ENCODE results near the gene LSM4. TPM values are rescaled to one million over a fixed set of nuclear protein-coding genes. Genes with fewer than 3 reads are reported as not detected.

Gene LSM4
- polyA plus RNA-seq, 1 experiment: 94.7 TPM

DNA sequence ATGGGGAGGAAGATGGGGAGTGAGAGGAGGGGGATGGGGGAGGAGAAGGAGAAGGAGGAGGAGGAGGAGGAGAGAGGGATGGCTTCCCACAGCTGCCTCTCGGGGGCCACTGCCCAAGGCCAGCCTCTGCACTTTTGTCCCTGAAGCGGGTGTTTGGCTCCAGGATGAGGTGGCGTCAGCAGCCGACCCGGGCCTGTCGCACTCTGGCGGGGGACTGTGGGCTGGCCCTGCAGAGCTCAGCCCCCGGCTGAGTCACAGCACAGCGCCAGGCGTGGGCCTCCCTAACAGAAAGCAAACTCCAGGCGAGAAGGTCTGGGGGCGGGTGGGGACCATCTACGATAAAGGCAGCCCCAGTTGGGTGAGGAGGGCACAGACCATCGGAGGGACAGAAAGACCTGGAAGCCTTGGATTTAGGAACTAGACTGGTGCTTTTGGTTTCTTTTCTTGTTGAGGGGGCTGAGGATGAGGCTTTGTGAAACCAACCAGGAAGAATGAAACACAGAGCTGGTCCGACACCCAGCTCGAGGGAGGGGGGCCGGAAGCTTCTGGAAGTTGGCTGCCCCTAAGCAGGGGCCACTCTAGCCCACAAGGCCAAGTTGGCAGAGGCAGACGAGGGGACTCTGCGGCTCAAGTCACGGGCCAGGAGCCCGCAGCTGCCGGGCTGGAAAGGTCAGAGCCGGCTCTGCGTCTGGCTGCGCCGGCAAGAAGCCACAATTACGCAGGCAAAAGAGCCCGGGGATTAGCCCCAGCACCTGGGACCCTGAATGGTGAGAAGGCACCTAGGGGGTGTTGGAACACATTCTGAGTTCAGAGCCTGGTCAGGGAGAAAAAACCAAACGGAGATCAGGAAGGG is 18.2 kb downstream of the LSM4 start:
- Histone ChIP-seq H3K4me3 (ENCODE audit: low read depth, low read length) (peak overlapping the region; percentile 27), H3K27me3 (ENCODE audit: control insufficient read depth, insufficient read depth, low read length) (no peaks in the 10 kb centered on the region), H3K36me3 (ENCODE audit: control insufficient read depth, insufficient read depth, low read length) (peaks cover 2% of the 10 kb centered on the region)
- TF ChIP-seq, protein P1, sequence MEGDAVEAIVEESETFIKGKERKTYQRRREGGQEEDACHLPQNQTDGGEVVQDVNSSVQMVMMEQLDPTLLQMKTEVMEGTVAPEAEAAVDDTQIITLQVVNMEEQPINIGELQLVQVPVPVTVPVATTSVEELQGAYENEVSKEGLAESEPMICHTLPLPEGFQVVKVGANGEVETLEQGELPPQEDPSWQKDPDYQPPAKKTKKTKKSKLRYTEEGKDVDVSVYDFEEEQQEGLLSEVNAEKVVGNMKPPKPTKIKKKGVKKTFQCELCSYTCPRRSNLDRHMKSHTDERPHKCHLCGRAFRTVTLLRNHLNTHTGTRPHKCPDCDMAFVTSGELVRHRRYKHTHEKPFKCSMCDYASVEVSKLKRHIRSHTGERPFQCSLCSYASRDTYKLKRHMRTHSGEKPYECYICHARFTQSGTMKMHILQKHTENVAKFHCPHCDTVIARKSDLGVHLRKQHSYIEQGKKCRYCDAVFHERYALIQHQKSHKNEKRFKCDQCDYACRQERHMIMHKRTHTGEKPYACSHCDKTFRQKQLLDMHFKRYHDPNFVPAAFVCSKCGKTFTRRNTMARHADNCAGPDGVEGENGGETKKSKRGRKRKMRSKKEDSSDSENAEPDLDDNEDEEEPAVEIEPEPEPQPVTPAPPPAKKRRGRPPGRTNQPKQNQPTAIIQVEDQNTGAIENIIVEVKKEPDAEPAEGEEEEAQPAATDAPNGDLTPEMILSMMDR (IDR thresholded peaks at IDR 0.05; ENCODE audit: insufficient read depth, low read depth, low read length): 0 out of 2 replicates have a peak, but pooled peaks have one; percentile 12
- POLR2A ChIA-PET: interaction anchor here (0.6 to 1.8 kb wide), 3 partner anchors 18 to 1976 kb away, joined by 3 to 21 read pairs (median 6); partner anchors contain the start of genes JUND and LSM4
- no peak for DNase-seq (ENCODE audit: low read depth)
- CTCF ChIA-PET: interaction anchor here (0.6 to 7.9 kb wide), 8 partner anchors 9 to 35 kb away, joined by 3 to 85 read pairs (median 4); partner anchors contain the start of genes IQCN, JUND and LSM4

DNA sequence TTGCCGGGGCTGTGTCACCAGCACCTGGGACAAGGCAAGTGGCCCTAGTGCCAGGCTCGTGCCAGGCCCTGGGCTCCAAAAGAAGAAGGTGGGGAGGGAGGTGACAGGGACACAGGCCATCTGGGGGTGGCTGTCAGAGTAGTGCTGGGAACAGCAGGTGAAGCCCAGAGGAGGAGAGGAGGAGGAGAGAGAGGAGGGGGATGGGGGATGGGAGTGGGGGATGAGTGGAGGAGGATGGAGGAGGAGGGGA is 18.7 kb downstream of the LSM4 start:
- no peak for DNase-seq (ENCODE audit: low read depth)
- TF ChIP-seq, protein P1 (IDR thresholded peaks at IDR 0.05; ENCODE audit: insufficient read depth, low read depth, low read length): no peak
- ChIA-PET CTCF (interaction anchor here (0.8 to 7.9 kb wide), 4 partner anchors 16 to 26 kb away, joined by 4 to 85 read pairs (median 8); partner anchors contain the start of genes IQCN, JUND and LSM4), POLR2A (interaction anchor here (0.6 to 1.8 kb wide), 2 partner anchors 23 to 1975 kb away, joined by 3 to 21 read pairs; partner anchors contain the start of gene JUND)
- Histone ChIP-seq H3K36me3 (ENCODE audit: control insufficient read depth, insufficient read depth, low read length) (peaks cover 2% of the 10 kb centered on the region), H3K4me3 (ENCODE audit: low read depth, low read length) (peak overlapping the region; percentile 27; the same call in 1 of the 2 replicates), H3K27me3 (ENCODE audit: control insufficient read depth, insufficient read depth, low read length) (no peaks in the 10 kb centered on the region)

DNA sequence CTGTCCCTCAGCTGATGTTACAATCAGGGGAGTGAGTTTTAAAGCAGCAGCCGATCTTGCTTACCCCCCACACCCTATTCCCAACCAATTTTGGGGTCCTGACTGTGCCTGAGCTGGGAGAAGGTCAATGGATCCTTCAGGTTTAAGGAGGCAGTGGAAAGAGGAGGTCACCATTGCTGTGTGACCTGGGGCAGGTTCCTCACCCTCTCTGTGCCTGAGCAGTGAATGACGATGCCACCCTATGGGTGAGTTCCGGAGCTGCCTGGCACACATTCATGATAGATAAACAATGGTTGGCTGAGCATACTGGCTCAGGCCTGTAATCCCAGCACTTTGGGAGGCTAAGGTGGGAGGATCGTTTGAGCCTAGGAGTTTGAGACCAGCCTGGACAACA is 21.2 kb downstream of the LSM4 start:
- TF ChIP-seq, protein P1 (IDR thresholded peaks at IDR 0.05; ENCODE audit: insufficient read depth, low read depth, low read length): no peak
- H3K27me3 ChIP-seq (ENCODE audit: control insufficient read depth, insufficient read depth, low read length): no peaks in the 10 kb centered on the region
- ChIA-PET CTCF (interaction anchor here (1.2 to 7.9 kb wide), 3 partner anchors 9 to 87 kb away, joined by 3 to 85 read pairs (median 4); partner anchors contain the start of genes IQCN and JUND), POLR2A (no interaction called here)
- no peaks in the 10 kb centered on the region for H3K36me3 ChIP-seq (ENCODE audit: control insufficient read depth, insufficient read depth, low read length)
- H3K4me3 ChIP-seq (ENCODE audit: low read depth, low read length): no peak overlapping the region
- DNase-seq (ENCODE audit: low read depth): no peak

DNA sequence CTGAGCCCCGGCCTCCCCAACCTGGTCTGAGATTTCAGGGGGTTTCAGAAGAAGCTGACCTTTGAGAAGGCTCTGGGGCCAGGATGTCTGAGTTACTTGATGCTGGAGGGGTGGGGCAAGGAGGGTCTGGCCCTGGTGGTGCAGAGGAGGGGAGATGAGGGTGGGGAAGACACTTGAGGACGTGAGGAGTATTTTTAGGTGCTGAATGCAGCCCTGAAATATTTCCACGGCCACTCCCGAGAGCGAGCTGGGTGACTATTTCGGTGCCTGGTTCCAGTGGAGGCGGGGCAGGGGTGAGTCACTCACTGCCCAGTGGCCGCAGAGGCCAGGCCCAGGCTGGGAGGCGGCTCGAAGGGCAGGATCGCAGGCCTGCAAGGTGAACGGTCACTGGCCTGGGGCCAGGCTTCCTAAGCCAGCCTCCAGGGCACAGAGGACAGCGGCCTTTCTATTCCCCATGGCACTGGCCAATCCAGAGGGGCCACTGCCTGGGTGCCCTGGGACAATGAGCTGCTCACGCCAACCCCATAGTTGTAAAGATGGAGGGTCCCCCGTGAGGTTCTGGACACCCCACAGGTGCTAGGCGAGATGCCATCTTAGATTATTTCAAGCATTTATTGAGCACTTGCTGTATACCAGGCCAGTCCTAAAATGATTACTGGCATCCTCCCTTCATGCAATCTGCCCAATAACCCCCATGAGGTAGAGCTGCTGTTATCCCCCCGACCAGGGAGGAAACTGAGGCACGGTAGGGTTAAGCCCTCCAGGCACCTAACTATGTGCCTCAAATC is 21.8 kb downstream of the LSM4 start:
- ChIA-PET CTCF (interaction anchor here (0.6 to 7.9 kb wide), 3 partner anchors 8 to 31 kb away, joined by 4 to 85 read pairs (median 5); partner anchors contain the start of genes IQCN and JUND), POLR2A (no interaction called here)
- peak; percentile 60 for DNase-seq (ENCODE audit: low read depth)
- Histone ChIP-seq H3K27me3 (ENCODE audit: control insufficient read depth, insufficient read depth, low read length) (no peaks in the 10 kb centered on the region), H3K36me3 (ENCODE audit: control insufficient read depth, insufficient read depth, low read length) (no peaks in the 10 kb centered on the region), H3K4me3 (ENCODE audit: low read depth, low read length) (no peak overlapping the region)
- TF ChIP-seq, protein P1 (IDR thresholded peaks at IDR 0.05; ENCODE audit: insufficient read depth, low read depth, low read length): no peak

DNA sequence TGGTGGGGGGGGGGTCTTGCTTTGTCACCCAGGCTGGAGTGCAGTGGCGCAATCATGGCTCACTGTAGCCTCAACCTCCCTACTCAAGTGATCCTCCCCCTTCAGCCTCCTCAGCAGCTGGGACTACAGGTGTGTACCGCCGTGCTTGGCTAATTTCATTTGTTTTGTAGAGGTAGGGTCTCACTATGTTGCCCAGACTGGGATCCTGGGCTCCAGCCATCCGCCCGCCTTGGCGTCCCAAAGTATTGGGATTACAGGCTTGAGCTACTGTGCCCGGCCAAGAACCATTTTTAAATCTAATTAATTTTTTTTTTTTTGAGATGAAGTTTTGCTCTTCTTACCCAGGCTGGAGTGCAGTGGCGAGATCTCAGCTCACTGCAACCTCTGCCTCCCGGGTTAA is 23.2 kb downstream of the LSM4 start:
- DNase-seq (ENCODE audit: low read depth): no peak
- H3K27me3 ChIP-seq (ENCODE audit: control insufficient read depth, insufficient read depth, low read length): no peaks in the 10 kb centered on the region
- no peaks in the 10 kb centered on the region for H3K36me3 ChIP-seq (ENCODE audit: control insufficient read depth, insufficient read depth, low read length)
- no peak overlapping the region for H3K4me3 ChIP-seq (ENCODE audit: low read depth, low read length)
- ChIA-PET POLR2A (no interaction called here), CTCF (interaction anchor here (0.6 to 7.9 kb wide), 2 partner anchors 21 to 650 kb away, joined by 4 to 85 read pairs; partner anchors contain the start of genes IQCN and JUND)
- TF ChIP-seq, protein P1 (IDR thresholded peaks at IDR 0.05; ENCODE audit: insufficient read depth, low read depth, low read length): no peak

All from BJ (cell line).